MM.1S (cell line): ENCODE results near the gene TRPC3.
A peak's percentile ranks its signal among the peaks of the same experiment; 100 is the strongest.

ENCODE experiments used
- DNase-seq: peaks from one replicate; pipeline ENCODE4 v3.0.0-alpha.2; 2015
- H2AFZ ChIP-seq: fragments of 300-600 bp; sonication (generic); 2 replicates; pipeline ENCODE4 v1.6.0; 2016; ENCODE audit warnings: antibody characterized with exemption, low read length
- H3F3A ChIP-seq: fragments of 300-600 bp; sonication (generic); 2 replicates; pipeline ENCODE4 v1.6.1; 2016; ENCODE audit warnings: mild to moderate bottlenecking, antibody characterized with exemption, low read length, moderate library complexity, mixed read lengths; ENCODE audit not compliant: insufficient read depth
- H3K27ac ChIP-seq: fragments of 300-600 bp; sonication (generic); 2 replicates; pipeline ENCODE4 v1.5.1; 2016; ENCODE audit warnings: mild to moderate bottlenecking, low read length
- H3K27me3 ChIP-seq: fragments of 300-600 bp; sonication (generic); replicated peaks from 2 replicates; pipeline ENCODE4 v1.6.0; 2016; ENCODE audit warnings: low read length; ENCODE audit not compliant: insufficient read depth
- H3K36me3 ChIP-seq: fragments of 300-600 bp; sonication (generic); replicated peaks from 2 replicates; pipeline ENCODE4 v1.6.1; 2016; ENCODE audit warnings: mild to moderate bottlenecking, low read length, mixed read lengths; ENCODE audit not compliant: insufficient read depth
- H3K4me1 ChIP-seq: fragments of 300-600 bp; sonication (generic); 2 replicates; pipeline ENCODE4 v1.6.1; 2016; ENCODE audit warnings: low read length, mixed read lengths
- H3K4me2 ChIP-seq: fragments of 300-600 bp; sonication (generic); 2 replicates; pipeline ENCODE4 v1.6.0; 2016; ENCODE audit warnings: low read depth, low read length
- H3K4me3 ChIP-seq: fragments of 300-600 bp; sonication (generic); 2 replicates; pipeline ENCODE4 v1.5.1; 2016; ENCODE audit warnings: low read length, mixed read lengths
- H3K79me2 ChIP-seq: fragments of 300-600 bp; sonication (generic); 2 replicates; pipeline ENCODE4 v1.6.1; 2016; ENCODE audit warnings: mixed run types, low read length, mixed read lengths
- H3K9ac ChIP-seq: fragments of 300-600 bp; sonication (generic); 2 replicates; pipeline ENCODE4 v1.6.1; 2016; ENCODE audit warnings: low read length, mixed read lengths
- H3K9me2 ChIP-seq: fragments of 300-600 bp; sonication (generic); replicated peaks from 2 replicates; pipeline ENCODE4 v1.6.1; 2016; ENCODE audit warnings: mild to moderate bottlenecking, low read length, mixed read lengths; ENCODE audit not compliant: insufficient read depth
- H3K9me3 ChIP-seq: fragments of 300-600 bp; sonication (generic); replicated peaks from 2 replicates; pipeline ENCODE4 v1.6.1; 2016; ENCODE audit warnings: mild to moderate bottlenecking, low read length, mixed read lengths; ENCODE audit not compliant: insufficient read depth
- H4K20me1 ChIP-seq: fragments of 300-600 bp; sonication (generic); 2 replicates; pipeline ENCODE4 v1.6.1; 2016; ENCODE audit warnings: mild to moderate bottlenecking, low read length, moderate library complexity, mixed read lengths; ENCODE audit not compliant: insufficient read depth
- CTCF ChIP-seq: fragments of 300-600 bp; sonication (generic); IDR thresholded peaks from 2 replicates; pipeline ENCODE4 v1.5.1; 2016; ENCODE audit warnings: antibody characterized with exemption, low read length, mixed read lengths
- EZH2 ChIP-seq: fragments of 300-600 bp; sonication (generic); optimal IDR thresholded peaks from 2 replicates; pipeline ENCODE3; 2017; ENCODE audit warnings: low read depth, mild to moderate bottlenecking, antibody characterized with exemption, low read length, mixed read lengths
- EZH2phosphoT487 ChIP-seq: fragments of 300-600 bp; sonication (generic); IDR thresholded peaks from 2 replicates; pipeline ENCODE4 v1.6.1; 2018; ENCODE audit warnings: antibody characterized with exemption, low read length

Gene TRPC3

DNA sequence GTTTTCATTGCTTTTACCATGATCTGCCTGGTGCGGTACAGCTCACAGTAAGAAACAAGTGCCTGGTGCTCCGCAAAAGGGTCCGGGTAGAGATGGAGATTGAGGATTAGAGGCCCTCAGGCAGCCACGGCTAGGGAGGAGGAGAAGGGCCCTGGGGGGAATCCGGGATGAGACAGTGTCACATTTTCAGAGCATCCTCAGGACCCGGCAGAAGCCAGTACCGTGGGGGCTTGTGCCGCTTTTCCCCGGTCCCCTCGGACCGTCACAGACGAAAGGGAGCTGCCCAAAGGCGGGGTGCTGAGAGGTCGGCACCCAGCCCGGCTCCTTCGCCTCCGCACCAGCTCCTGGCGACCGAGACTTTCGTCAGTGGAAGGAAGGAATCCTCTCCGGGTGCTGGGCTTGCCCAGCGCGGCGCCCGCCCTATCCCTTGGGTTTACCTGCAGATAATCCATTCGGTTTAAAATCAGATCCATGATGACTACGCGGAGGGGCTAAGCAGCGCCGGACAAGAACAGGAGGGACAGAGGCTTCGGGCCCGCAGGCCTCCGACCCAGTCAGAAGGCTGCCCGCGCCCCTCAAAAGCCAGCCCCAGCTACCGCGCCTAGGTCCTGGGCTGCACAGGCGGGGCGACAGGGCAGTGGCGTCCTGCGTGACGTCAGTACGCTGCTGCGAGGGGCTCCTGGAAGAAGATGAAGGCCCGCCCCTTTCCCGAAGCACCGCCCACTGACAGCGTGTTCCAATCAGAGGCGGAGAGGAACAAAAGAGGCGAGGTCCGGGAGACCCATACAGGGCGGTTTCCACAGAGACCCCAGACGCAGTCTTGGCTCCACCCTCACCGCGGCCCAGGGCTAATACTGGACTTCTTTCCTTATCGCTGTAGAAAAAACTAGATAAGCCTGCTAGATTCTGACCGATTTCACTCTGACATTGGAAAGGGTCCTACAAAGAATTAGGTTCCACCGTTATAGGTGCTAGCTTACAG, 81.7 kb downstream of the TRPC3 start, which contains the start of gene BBS7:
BBS7 (minus strand) TSS at position 634 of the 982 bp plus-strand sequence; CDS start at position 473, 161 bp downstream.
- peak; percentile 97 for DNase-seq
- Histone ChIP-seq H3K9me2 (no peaks in the 10 kb centered on the region), H3K4me2 (peak within 1 kb of the TSS; percentile 54), H2AFZ (peak within 1 kb of the TSS; percentile 93), H3K36me3 (no peaks in the 10 kb centered on the region), H3F3A (peaks cover 11% of the 10 kb centered on the region), H4K20me1 (no peaks in the 10 kb centered on the region), H3K9me3 (no peaks in the 10 kb centered on the region), H3K27ac (peak within 1 kb of the TSS; percentile 60; the same call in 1 of the 2 replicates), H3K27me3 (no peaks in the 10 kb centered on the region), H3K79me2 (no peaks in the 10 kb centered on the region), H3K9ac (peak within 1 kb of the TSS; percentile 78), H3K4me1 (peaks cover 12% of the 10 kb centered on the region), H3K4me3 (peak within 1 kb of the TSS; percentile 89)
- TF ChIP-seq EZH2, result no peak
- no peak for TF ChIP-seq CTCF
- no peak for TF ChIP-seq EZH2phosphoT487

GRCh38 chr4:121863799-121864198, 88.1 kb downstream of the TRPC3 start:
- H3K9me3 ChIP-seq, result no peaks in the 10 kb centered on the region
- H3K4me3 ChIP-seq, result no peak overlapping the region
- H3K27me3 ChIP-seq, result no peaks in the 10 kb centered on the region
- H3F3A ChIP-seq, result no peaks in the 10 kb centered on the region
- no peak overlapping the region for H2AFZ ChIP-seq
- TF ChIP-seq EZH2 (no peak), CTCF (no peak), EZH2phosphoT487 (no peak)
- H3K36me3 ChIP-seq, result no peaks in the 10 kb centered on the region; the same call in 1 of the 2 replicates
- H3K79me2 ChIP-seq, result no peaks in the 10 kb centered on the region
- no peak overlapping the region for H3K27ac ChIP-seq
- DNase-seq, result no peak
- no peaks in the 10 kb centered on the region for H3K4me1 ChIP-seq
- H3K9ac ChIP-seq, result no peak overlapping the region
- no peak overlapping the region for H3K4me2 ChIP-seq
- H3K9me2 ChIP-seq, result no peaks in the 10 kb centered on the region
- no peaks in the 10 kb centered on the region for H4K20me1 ChIP-seq

DNA sequence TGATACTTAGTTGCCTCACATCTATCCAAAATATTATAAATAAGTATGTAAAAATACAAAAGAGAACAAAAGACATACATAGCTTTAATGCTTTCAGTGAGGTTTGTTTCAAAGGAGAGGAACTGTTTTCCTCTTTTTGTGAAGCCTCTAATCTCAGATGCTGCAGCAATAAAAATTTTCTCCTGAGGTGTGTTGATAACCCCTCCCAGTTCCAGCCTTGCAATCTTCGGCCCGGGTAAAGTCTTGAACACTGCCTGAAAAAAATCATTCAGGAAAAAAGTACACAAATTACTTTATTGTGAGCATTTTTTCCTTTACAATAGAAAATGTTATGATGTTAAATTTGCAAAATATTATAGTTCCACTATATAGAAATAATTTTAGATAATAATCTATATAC, 90.4 kb downstream of the TRPC3 start:
- TF ChIP-seq EZH2phosphoT487 (no peak), EZH2 (no peak), CTCF (no peak)
- Histone ChIP-seq H3K79me2 (no peaks in the 10 kb centered on the region), H3K36me3 (no peaks in the 10 kb centered on the region; the same call in none of the 2 replicates), H3K4me2 (no peak overlapping the region), H3K27me3 (no peaks in the 10 kb centered on the region), H4K20me1 (no peaks in the 10 kb centered on the region), H2AFZ (no peak overlapping the region), H3K9me2 (no peaks in the 10 kb centered on the region), H3F3A (no peaks in the 10 kb centered on the region), H3K27ac (no peak overlapping the region), H3K4me1 (no peaks in the 10 kb centered on the region), H3K9ac (no peak overlapping the region), H3K4me3 (no peak overlapping the region), H3K9me3 (no peaks in the 10 kb centered on the region)
- no peak for DNase-seq
